ENCODE data around the gene HHAT.

- TF ChIP-seq CTCF (IDR thresholded peaks at IDR 0.05; ENCODE audit: borderline replicate concordance, extremely low read depth, low read length, poor library complexity, severe bottlenecking) (no peak), EZH2 (IDR thresholded peaks at IDR 0.05; ENCODE audit: borderline replicate concordance, low read depth, low read length, severe bottlenecking) (no peak)
These were observed 239.9 kb downstream of the HHAT start for GRCh38 chr1:210568631-210569030.
